ENCODE data around the gene GUCD1. TPM values are rescaled to one million over a fixed set of nuclear protein-coding genes. Genes with fewer than 3 reads are reported as not detected.
"Not testable (repeated sequence)": the region's sequence is repeated elsewhere in the genome, so short reads cannot be mapped to it uniquely, and the experiment has no call there.

GUCD1 gene
- total RNA-seq, 2 experiments from 2014 or later = 114 to 144 TPM

DNA sequence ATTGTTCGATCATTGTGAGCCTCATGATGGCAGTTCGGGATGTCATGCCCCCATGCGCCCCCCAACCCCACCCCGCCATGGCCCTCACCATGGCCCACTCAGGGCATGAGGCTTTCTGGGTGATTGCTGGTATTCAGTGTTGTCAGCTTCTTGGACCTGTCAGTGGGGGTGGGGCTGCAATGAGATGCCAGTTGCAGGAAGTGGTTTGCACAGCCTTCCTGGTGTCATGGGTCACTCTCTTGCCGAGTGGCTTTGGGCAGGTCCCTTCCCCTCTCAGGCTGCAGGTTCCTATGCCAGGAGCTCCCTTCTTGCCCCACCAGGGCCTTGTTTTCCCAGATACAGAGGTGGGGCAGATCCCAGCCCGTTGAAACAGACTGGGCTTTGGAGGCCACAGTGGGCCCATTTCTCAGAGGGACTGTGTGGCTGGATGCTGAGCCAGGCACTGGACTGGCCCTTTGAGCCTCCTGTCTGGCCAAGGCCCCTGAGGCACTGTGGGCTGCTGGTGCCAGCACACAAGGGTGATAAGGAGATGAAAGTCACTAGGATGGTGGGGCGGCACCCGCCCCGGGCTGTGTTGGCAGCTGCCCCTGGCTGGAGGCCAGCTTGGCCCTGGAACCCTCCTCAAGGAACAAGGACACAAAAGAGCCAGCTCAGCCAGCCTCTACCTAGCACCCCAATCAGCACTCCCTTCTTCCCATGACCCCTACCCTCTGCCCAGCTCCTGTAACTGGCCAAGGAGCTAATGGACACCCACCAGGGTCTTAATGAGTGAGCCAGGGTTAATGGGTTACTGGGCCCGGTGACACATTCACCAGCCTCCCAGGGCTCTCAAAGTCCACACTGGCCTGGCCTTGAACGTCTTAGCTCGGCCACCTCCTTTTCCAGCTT is 46.5 kb upstream of the GUCD1 start:
- BruUV-seq (replicated peaks) = no TSS peak
- TF ChIP-seq EZH2phosphoT487 (IDR thresholded peaks at IDR 0.05; ENCODE audit: borderline replicate concordance, low read depth, low read length) = no peak
- TF ChIP-seq, protein P1, sequence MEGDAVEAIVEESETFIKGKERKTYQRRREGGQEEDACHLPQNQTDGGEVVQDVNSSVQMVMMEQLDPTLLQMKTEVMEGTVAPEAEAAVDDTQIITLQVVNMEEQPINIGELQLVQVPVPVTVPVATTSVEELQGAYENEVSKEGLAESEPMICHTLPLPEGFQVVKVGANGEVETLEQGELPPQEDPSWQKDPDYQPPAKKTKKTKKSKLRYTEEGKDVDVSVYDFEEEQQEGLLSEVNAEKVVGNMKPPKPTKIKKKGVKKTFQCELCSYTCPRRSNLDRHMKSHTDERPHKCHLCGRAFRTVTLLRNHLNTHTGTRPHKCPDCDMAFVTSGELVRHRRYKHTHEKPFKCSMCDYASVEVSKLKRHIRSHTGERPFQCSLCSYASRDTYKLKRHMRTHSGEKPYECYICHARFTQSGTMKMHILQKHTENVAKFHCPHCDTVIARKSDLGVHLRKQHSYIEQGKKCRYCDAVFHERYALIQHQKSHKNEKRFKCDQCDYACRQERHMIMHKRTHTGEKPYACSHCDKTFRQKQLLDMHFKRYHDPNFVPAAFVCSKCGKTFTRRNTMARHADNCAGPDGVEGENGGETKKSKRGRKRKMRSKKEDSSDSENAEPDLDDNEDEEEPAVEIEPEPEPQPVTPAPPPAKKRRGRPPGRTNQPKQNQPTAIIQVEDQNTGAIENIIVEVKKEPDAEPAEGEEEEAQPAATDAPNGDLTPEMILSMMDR (conservative IDR thresholded peaks at IDR 0.05; ENCODE audit: low read length) = no peak
- ChIA-PET CTCF (ENCODE audit: unreplicated experiment) (no interaction called here), POLR2A (no interaction called here)
- Histone ChIP-seq H3K9me3 (ENCODE audit: low read length) (no peaks in the 10 kb centered on the region), H3K36me3 (ENCODE audit: insufficient read depth, low read length) (no peaks in the 10 kb centered on the region), H3K4me2 (ENCODE audit: low read length) (no peak overlapping the region), H3K9me2 (ENCODE audit: insufficient read depth, low read length) (no peaks in the 10 kb centered on the region), H3K4me3 (ENCODE audit: low read depth, low read length, poor library complexity, severe bottlenecking) (no peak overlapping the region), H3K4me1 (ENCODE audit: insufficient read depth, low read length, poor library complexity, severe bottlenecking) (peaks cover 12% of the 10 kb centered on the region), H4K20me1 (ENCODE audit: insufficient read depth, low read length) (no peaks in the 10 kb centered on the region), H3K27ac (ENCODE audit: low read depth, low read length, poor library complexity, severe bottlenecking) (no peak overlapping the region), H3K79me2 (ENCODE audit: insufficient read depth, low read depth, low read length) (no peaks in the 10 kb centered on the region), H2AFZ (ENCODE audit: low read length) (no peak overlapping the region)
- peak; percentile 23 for DNase-seq (ENCODE audit: low spot score)
- intact Hi-C loops (cut with micrococcal nuclease; ENCODE audit: unreplicated experiment) = no loop called here

DNA sequence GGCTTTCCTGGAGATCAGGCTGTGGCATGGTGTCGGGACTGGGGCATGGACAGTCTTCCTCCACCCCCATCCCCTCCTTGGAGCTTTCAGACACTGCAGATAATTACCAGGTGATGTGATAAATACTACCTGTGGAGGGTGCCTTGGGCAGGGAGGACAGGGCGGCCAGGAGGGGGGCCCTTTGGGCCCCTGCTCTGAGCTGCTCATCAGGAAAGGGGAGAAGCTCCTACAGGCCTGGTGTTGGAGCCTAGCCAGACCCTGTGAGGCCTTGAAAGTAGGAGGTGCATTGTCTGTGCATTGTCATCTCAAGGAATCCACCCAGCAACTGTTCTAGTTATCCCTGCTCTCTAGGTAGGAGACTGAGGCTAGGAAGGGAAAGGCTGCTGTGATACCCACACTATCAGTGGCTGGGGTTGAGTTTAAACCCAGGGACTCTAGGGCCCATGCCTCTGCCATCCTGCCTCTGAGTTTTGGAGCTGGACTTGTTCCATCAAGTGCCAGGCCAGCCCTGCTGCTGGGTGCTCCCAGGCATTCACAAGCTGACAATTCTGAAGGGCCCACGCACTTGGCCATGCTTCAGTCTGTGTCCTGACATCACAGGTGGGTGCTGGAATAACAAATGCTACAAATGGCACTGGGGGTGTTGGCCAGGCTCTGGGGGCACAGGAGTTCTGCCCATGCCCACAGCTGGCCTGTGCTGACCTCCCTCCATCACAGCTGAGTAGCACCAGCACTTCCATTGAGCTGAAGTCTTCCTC is 45.2 kb upstream of the GUCD1 start:
- H3K9me2 ChIP-seq (ENCODE audit: insufficient read depth, low read length); H3K27ac ChIP-seq (ENCODE audit: low read depth, low read length, poor library complexity, severe bottlenecking); H4K20me1 ChIP-seq (ENCODE audit: insufficient read depth, low read length); POLR2A ChIA-PET; CTCF ChIA-PET (ENCODE audit: unreplicated experiment); H3K4me3 ChIP-seq (ENCODE audit: low read depth, low read length, poor library complexity, severe bottlenecking); H3K4me2 ChIP-seq (ENCODE audit: low read length); BruUV-seq (replicated peaks); H3K36me3 ChIP-seq (ENCODE audit: insufficient read depth, low read length); H3K9me3 ChIP-seq (ENCODE audit: low read length); H2AFZ ChIP-seq (ENCODE audit: low read length); DNase-seq (ENCODE audit: low spot score); H3K79me2 ChIP-seq (ENCODE audit: insufficient read depth, low read depth, low read length); intact Hi-C loops (cut with micrococcal nuclease; ENCODE audit: unreplicated experiment): not testable (repeated sequence)
- H3K4me1 ChIP-seq (ENCODE audit: insufficient read depth, low read length, poor library complexity, severe bottlenecking) = peaks cover 12% of the 10 kb centered on the region

DNA sequence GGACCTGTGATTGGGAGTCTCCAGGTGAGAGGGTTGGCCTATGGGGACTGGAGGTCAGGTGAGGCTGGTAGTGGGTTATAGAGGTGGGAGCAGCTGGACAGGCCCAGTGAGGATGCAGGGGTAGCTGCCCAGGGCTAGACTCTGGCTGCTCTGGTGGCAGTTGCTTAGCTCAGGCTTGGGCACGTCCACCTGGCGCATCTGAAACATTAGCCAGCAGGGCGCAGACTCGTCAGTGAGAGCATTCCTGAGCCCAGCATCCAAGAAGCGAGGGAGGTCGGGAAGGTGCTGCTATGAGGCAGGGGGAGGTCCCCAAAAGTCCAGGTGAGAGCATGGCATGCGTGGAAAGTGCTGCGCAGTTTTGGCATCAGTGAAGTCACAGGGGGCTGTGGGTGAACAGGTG is 44.6 kb upstream of the GUCD1 start:
- intact Hi-C loops (cut with micrococcal nuclease; ENCODE audit: unreplicated experiment) = no loop called here
- no TSS peak for BruUV-seq (replicated peaks)
- no peaks in the 10 kb centered on the region for H4K20me1 ChIP-seq (ENCODE audit: insufficient read depth, low read length)
- H3K9me3 ChIP-seq (ENCODE audit: low read length) = no peaks in the 10 kb centered on the region
- H3K4me3 ChIP-seq (ENCODE audit: low read depth, low read length, poor library complexity, severe bottlenecking) = no peak overlapping the region
- no peak for TF ChIP-seq EZH2phosphoT487 (IDR thresholded peaks at IDR 0.05; ENCODE audit: borderline replicate concordance, low read depth, low read length)
- TF ChIP-seq, protein P1 (conservative IDR thresholded peaks at IDR 0.05; ENCODE audit: low read length) = no peak
- POLR2A ChIA-PET = no interaction called here
- CTCF ChIA-PET (ENCODE audit: unreplicated experiment) = no interaction called here
- H3K4me1 ChIP-seq (ENCODE audit: insufficient read depth, low read length, poor library complexity, severe bottlenecking) = peaks cover 12% of the 10 kb centered on the region
- no peak for DNase-seq (ENCODE audit: low spot score)
- no peak overlapping the region for H3K4me2 ChIP-seq (ENCODE audit: low read length)
- no peak overlapping the region for H2AFZ ChIP-seq (ENCODE audit: low read length)
- no peaks in the 10 kb centered on the region for H3K9me2 ChIP-seq (ENCODE audit: insufficient read depth, low read length)
- H3K27ac ChIP-seq (ENCODE audit: low read depth, low read length, poor library complexity, severe bottlenecking) = no peak overlapping the region
- no peaks in the 10 kb centered on the region for H3K36me3 ChIP-seq (ENCODE audit: insufficient read depth, low read length)
- H3K79me2 ChIP-seq (ENCODE audit: insufficient read depth, low read depth, low read length) = no peaks in the 10 kb centered on the region

DNA sequence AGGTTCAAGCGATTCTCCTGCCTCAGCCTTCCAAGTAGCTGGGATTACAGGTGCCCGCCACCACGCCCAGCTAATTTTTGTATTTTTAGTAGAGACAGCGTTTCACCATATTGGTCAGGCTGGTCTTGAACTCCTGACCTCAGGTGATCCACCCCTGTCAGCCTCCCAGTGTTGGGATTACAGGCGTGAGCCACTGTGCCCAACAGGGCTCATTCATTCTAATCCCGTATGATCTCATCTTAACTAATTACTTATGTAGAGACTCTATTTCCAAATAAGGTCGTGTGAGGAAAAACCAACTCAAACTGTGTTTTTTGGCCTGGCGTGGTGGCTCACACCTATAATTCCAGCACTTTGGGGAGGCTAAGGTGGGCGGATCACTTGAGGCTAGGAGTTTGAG is 42.1 kb upstream of the GUCD1 start:
- intact Hi-C loops (cut with micrococcal nuclease; ENCODE audit: unreplicated experiment); H3K9me2 ChIP-seq (ENCODE audit: insufficient read depth, low read length); BruUV-seq (replicated peaks); H4K20me1 ChIP-seq (ENCODE audit: insufficient read depth, low read length); H3K4me2 ChIP-seq (ENCODE audit: low read length); H3K79me2 ChIP-seq (ENCODE audit: insufficient read depth, low read depth, low read length); H3K36me3 ChIP-seq (ENCODE audit: insufficient read depth, low read length); H3K27ac ChIP-seq (ENCODE audit: low read depth, low read length, poor library complexity, severe bottlenecking); H3K4me1 ChIP-seq (ENCODE audit: insufficient read depth, low read length, poor library complexity, severe bottlenecking); CTCF ChIA-PET (ENCODE audit: unreplicated experiment); H3K4me3 ChIP-seq (ENCODE audit: low read depth, low read length, poor library complexity, severe bottlenecking); DNase-seq (ENCODE audit: low spot score); H2AFZ ChIP-seq (ENCODE audit: low read length); H3K9me3 ChIP-seq (ENCODE audit: low read length): not testable (repeated sequence)
- POLR2A ChIA-PET = interaction anchor here (0.7 kb wide), 3 partner anchors 167 to 1496 kb away, joined by 3 to 5 read pairs (median 4); no protein-coding TSS in a partner anchor

Measured in OCI-LY7 (cell line).